ENCODE data around the gene ERC1.

Gene ERC1

GRCh38 chr12:1306817-1307216, 315.8 kb downstream of the ERC1 start (continued):
- TF ChIP-seq RBAK (tag by site-specific recombination; IDR thresholded peaks at IDR 0.05) (no peak), ZNF660 (tag by site-specific recombination; IDR thresholded peaks at IDR 0.05) (no peak)

GRCh38 chr12:1307796-1308195, 316.8 kb downstream of the ERC1 start:
- H3K4me3 ChIP-seq (ENCODE audit: low read depth, low read length) = no peak overlapping the region
- ChIA-PET POLR2A (no interaction called here), CTCF (no interaction called here)
- peaks cover 3% of the 10 kb centered on the region for H3K4me1 ChIP-seq (ENCODE audit: control insufficient read depth, insufficient read depth, low read length)
- H3K27ac ChIP-seq (ENCODE audit: extremely low read depth, low read depth, low read length) = no peak overlapping the region
- H3K9me3 ChIP-seq (ENCODE audit: control insufficient read depth, insufficient read depth, low read depth, low read length) = no peaks in the 10 kb centered on the region
- TF ChIP-seq, protein P1, sequence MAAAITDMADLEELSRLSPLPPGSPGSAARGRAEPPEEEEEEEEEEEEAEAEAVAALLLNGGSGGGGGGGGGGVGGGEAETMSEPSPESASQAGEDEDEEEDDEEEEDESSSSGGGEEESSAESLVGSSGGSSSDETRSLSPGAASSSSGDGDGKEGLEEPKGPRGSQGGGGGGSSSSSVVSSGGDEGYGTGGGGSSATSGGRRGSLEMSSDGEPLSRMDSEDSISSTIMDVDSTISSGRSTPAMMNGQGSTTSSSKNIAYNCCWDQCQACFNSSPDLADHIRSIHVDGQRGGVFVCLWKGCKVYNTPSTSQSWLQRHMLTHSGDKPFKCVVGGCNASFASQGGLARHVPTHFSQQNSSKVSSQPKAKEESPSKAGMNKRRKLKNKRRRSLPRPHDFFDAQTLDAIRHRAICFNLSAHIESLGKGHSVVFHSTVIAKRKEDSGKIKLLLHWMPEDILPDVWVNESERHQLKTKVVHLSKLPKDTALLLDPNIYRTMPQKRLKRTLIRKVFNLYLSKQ (tag by site-specific recombination; IDR thresholded peaks at IDR 0.05; ENCODE audit: borderline replicate concordance) = no peak
- TF ChIP-seq ZNF302 (tag by site-specific recombination; IDR thresholded peaks at IDR 0.05; ENCODE audit: low read depth) (no peak), ZNF18 (tag by site-specific recombination; IDR thresholded peaks at IDR 0.05) (no peak), SP2 (tag by site-specific recombination; IDR thresholded peaks at IDR 0.05) (no peak), ZNF660 (tag by site-specific recombination; IDR thresholded peaks at IDR 0.05) (no peak), ZNF2 (tag by site-specific recombination; IDR thresholded peaks at IDR 0.05) (no peak)
- H3K36me3 ChIP-seq (ENCODE audit: control insufficient read depth in 2 of 2, insufficient read depth in 1 of 2, low read length in 2 of 2) = no peaks in the 10 kb centered on the region

DNA sequence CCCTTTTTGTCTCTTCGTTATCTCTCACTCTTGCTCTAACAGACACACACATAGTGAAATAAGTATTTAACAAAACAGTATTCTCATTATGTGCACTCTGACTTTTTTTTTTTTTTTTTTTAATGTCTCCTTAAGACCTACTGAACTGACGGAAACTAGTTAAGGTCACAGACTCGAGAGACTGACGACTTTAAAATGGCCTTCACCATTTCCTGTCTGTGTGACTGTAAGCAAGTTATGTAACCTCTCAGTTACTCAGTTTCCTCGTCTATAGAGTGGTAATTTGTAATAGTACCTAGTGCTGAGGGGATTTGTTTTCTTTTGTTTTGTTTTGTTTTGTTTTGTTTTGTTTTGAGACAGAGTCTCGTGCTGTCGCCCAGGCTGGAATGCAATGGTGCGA, 318.6 kb downstream of the ERC1 start:
- no peak for TF ChIP-seq ZNF423 (tag by site-specific recombination; IDR thresholded peaks at IDR 0.05)
- POLR2A ChIA-PET = no interaction called here
- H3K27ac ChIP-seq (ENCODE audit: extremely low read depth, low read depth, low read length) = no peak overlapping the region
- CTCF ChIA-PET = no interaction called here
- no peak overlapping the region for H3K4me3 ChIP-seq (ENCODE audit: low read depth, low read length)
- H3K36me3 ChIP-seq (ENCODE audit: control insufficient read depth in 2 of 2, insufficient read depth in 1 of 2, low read length in 2 of 2) = no peaks in the 10 kb centered on the region
- H3K9me3 ChIP-seq (ENCODE audit: control insufficient read depth, insufficient read depth, low read depth, low read length) = no peaks in the 10 kb centered on the region
- peaks cover 3% of the 10 kb centered on the region for H3K4me1 ChIP-seq (ENCODE audit: control insufficient read depth, insufficient read depth, low read length)

DNA sequence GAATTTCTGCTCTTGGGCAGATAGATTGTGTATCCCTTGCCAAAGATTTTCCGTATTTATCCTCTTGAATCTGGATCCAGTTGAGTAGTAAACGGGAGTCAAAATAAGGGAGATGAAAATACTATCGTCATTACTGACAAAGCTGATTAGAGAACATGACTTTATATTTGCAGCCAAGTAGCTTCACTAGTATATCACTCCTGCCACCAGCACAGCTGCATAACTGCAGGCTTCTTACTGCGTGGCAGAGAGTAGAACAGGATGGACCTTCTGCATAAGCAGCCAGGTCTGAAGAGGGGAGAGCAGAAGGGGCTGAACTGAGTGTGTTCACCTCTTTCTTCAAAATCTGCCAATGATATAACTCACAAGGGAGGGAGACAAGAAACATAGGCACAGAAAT, 319.6 kb downstream of the ERC1 start:
- TF ChIP-seq, protein P2, sequence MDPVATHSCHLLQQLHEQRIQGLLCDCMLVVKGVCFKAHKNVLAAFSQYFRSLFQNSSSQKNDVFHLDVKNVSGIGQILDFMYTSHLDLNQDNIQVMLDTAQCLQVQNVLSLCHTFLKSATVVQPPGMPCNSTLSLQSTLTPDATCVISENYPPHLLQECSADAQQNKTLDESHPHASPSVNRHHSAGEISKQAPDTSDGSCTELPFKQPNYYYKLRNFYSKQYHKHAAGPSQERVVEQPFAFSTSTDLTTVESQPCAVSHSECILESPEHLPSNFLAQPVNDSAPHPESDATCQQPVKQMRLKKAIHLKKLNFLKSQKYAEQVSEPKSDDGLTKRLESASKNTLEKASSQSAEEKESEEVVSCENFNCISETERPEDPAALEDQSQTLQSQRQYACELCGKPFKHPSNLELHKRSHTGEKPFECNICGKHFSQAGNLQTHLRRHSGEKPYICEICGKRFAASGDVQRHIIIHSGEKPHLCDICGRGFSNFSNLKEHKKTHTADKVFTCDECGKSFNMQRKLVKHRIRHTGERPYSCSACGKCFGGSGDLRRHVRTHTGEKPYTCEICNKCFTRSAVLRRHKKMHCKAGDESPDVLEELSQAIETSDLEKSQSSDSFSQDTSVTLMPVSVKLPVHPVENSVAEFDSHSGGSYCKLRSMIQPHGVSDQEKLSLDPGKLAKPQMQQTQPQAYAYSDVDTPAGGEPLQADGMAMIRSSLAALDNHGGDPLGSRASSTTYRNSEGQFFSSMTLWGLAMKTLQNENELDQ (tag by site-specific recombination; IDR thresholded peaks at IDR 0.05; ENCODE audit: low read depth) = no peak
- TF ChIP-seq, protein P3, sequence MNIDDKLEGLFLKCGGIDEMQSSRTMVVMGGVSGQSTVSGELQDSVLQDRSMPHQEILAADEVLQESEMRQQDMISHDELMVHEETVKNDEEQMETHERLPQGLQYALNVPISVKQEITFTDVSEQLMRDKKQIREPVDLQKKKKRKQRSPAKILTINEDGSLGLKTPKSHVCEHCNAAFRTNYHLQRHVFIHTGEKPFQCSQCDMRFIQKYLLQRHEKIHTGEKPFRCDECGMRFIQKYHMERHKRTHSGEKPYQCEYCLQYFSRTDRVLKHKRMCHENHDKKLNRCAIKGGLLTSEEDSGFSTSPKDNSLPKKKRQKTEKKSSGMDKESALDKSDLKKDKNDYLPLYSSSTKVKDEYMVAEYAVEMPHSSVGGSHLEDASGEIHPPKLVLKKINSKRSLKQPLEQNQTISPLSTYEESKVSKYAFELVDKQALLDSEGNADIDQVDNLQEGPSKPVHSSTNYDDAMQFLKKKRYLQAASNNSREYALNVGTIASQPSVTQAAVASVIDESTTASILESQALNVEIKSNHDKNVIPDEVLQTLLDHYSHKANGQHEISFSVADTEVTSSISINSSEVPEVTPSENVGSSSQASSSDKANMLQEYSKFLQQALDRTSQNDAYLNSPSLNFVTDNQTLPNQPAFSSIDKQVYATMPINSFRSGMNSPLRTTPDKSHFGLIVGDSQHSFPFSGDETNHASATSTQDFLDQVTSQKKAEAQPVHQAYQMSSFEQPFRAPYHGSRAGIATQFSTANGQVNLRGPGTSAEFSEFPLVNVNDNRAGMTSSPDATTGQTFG (tag by site-specific recombination; IDR thresholded peaks at IDR 0.05; ENCODE audit: borderline replicate concordance) = no peak
- TF ChIP-seq SP2 (tag by site-specific recombination; IDR thresholded peaks at IDR 0.05) = no peak
- no peak for TF ChIP-seq SP3 (tag by site-specific recombination; IDR thresholded peaks at IDR 0.05)
- TF ChIP-seq ZNF837 (tag by site-specific recombination; IDR thresholded peaks at IDR 0.05) = no peak
- TF ChIP-seq ZNF335 (tag by site-specific recombination; conservative IDR thresholded peaks at IDR 0.05) = no peak
- no peak for TF ChIP-seq ZNF140 (tag by site-specific recombination; IDR thresholded peaks at IDR 0.05)
- Histone ChIP-seq H3K4me3 (ENCODE audit: low read depth, low read length) (no peak overlapping the region), H3K4me1 (ENCODE audit: control insufficient read depth, insufficient read depth, low read length) (peaks cover 3% of the 10 kb centered on the region), H3K9me3 (ENCODE audit: control insufficient read depth, insufficient read depth, low read depth, low read length) (no peaks in the 10 kb centered on the region), H3K36me3 (ENCODE audit: control insufficient read depth in 2 of 2, insufficient read depth in 1 of 2, low read length in 2 of 2) (no peaks in the 10 kb centered on the region; a peak in 1 of 3 replicates), H3K27ac (ENCODE audit: extremely low read depth, low read depth, low read length) (no peak overlapping the region)
- CTCF ChIA-PET = no interaction called here
- POLR2A ChIA-PET = no interaction called here
